Ascending aorta (tissue), 2 donors: Measurements from ENCODE around the gene CCDC142. TPM values are rescaled to one million over a fixed set of nuclear protein-coding genes. Genes with fewer than 3 reads are reported as not detected.
A peak's percentile ranks its signal among the peaks of the same experiment; 100 is the strongest.
"Not testable (repeated sequence)": the region's sequence is repeated elsewhere in the genome, so short reads cannot be mapped to it uniquely, and the experiment has no call there.

Experiments
- DNase-seq, 2 donors: peaks; one replicate each; pipeline ENCODE4 v3.0.0-alpha.2; 2019; ENCODE audit warnings: low spot score in 2 of 2
- H3K27ac ChIP-seq, 2 donors: fragments of 200-600 bp; sonication (generic); one replicate each; pipeline ENCODE4 v1.5.1; 2016 to 2017; ENCODE audit warnings: mild to moderate bottlenecking in 1 of 2
- H3K27me3 ChIP-seq: fragments of 200-600 bp; sonication (generic); one replicate; pipeline ENCODE4 v1.5.1; 2017
- H3K36me3 ChIP-seq, 2 donors: fragments of 200-600 bp; sonication (generic); one replicate each; pipeline ENCODE4 v1.5.1; 2016
- H3K4me1 ChIP-seq, 2 donors: fragments of 200-600 bp; sonication (generic); one replicate each; pipeline ENCODE4 v1.5.1; 2016 to 2017; ENCODE audit warnings: mild to moderate bottlenecking in 1 of 2
- H3K4me3 ChIP-seq, 2 donors: fragments of 200-600 bp; sonication (generic); one replicate each; pipeline ENCODE4 v1.5.1; 2016 to 2017; ENCODE audit warnings: mild to moderate bottlenecking in 1 of 2
- H3K9me3 ChIP-seq, 2 donors: fragments of 200-600 bp; sonication (generic); one replicate each; pipeline ENCODE4 v1.5.1; 2016
- intact Hi-C: fragments of 100-400 bp; cut with DNase I; formaldehyde crosslinking; loops from one replicate; pipeline ENCODE4 v1.15.1; 2023
- total RNA-seq: library from RNA; depleted of rRNA; stranded (reverse); fragments of >200 nt; gene quantifications from one replicate; pipeline ENCODE4 v1.1.0, GENCODE V29; 2016
- TF ChIP-seq, protein P1 (sequence below), 3 experiments: fragments of 200-600 bp in 2 of 3; fragments of 450-650 bp in 1 of 3; sonication (generic) in 2 of 3; IDR thresholded peaks; one replicate each; pipeline ENCODE4 v1.5.1; 2016 to 2019; ENCODE audit warnings: antibody characterized with exemption in 3 of 3, mild to moderate bottlenecking in 1 of 3, moderate library complexity in 1 of 3

CCDC142 gene
- total RNA-seq, 1 donor from 2014 or later = 16.5 TPM

DNA sequence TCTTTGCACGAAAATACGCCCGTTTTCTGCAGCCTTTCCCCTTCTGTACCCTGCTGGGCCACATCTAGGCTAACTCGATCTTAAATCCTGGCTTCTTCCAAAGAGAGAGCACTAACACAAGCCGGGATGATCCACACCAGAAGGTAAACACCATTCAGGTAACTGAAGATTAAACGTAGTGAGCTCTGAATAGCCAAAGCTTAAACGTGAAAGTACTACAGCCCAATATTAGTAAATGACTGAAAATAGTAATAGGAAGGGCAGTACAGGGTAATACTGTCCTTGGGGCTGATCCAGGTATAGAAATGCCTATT, 9.9 kb downstream of the CCDC142 start:
- intact Hi-C loops = loop anchor here (1.0 to 2.0 kb wide), 2 partner anchors 9 to 14 kb away; partner anchors contain the start of genes CCDC142 and WBP1
- Histone ChIP-seq H3K27me3 (no peaks in the 10 kb centered on the region), H3K4me3 (peak overlapping the region; percentile 63 to 81), H3K27ac (peak overlapping the region; percentile 88 to 95), H3K36me3 (peaks cover 22 to 32% of the 10 kb centered on the region in 2 donors), H3K4me1 (peaks cover 10 to 14% of the 10 kb centered on the region in 2 donors), H3K9me3 (no peaks in the 10 kb centered on the region)
- DNase-seq = no peak
- TF ChIP-seq, protein P1, sequence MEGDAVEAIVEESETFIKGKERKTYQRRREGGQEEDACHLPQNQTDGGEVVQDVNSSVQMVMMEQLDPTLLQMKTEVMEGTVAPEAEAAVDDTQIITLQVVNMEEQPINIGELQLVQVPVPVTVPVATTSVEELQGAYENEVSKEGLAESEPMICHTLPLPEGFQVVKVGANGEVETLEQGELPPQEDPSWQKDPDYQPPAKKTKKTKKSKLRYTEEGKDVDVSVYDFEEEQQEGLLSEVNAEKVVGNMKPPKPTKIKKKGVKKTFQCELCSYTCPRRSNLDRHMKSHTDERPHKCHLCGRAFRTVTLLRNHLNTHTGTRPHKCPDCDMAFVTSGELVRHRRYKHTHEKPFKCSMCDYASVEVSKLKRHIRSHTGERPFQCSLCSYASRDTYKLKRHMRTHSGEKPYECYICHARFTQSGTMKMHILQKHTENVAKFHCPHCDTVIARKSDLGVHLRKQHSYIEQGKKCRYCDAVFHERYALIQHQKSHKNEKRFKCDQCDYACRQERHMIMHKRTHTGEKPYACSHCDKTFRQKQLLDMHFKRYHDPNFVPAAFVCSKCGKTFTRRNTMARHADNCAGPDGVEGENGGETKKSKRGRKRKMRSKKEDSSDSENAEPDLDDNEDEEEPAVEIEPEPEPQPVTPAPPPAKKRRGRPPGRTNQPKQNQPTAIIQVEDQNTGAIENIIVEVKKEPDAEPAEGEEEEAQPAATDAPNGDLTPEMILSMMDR (IDR thresholded peaks at IDR 0.05) = no peak

DNA sequence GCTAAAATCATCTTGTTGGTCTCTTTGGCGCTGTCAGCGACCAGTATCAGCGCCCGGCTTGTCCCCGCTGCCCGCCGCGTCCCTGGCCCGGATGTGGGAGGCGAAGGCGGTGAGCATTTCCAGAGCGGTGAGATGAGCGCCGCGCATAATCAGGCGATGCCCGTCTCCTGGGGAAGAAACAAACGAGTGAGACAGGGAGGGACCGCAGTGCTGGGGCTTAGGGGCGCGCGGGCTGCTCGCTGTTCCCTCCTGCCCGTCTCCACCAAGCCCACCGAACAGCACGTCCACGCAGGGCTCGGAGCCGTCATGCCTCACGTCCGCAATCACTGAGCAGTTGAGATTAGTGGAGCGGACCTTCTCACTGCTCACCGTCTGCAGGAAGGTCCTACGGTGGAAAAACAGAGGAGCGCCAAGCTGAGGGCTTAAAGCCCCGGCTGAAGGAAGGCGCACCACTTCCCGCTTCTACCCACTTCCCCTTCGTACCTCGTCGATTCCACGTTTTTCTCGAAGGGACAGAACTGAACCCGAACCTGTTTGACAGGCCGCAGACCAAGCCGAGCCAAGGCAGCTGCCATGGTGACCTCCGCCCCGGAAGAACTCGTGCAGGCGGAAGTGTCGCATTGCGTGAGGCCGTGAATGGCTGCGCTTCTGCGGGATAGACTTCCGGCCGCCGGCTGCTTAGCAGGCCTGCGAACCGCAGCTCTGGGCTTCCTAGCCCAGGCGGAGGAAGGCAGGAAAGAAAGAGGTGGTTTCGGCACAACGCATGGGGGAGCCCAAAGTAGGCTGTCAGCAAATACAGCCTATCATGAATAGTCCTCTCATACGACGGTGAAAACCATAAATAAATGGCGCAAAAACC, 10.5 kb downstream of the CCDC142 start, which contains the start of gene MRPL53:
TSS of gene MRPL53 (minus strand) at position 595 of the 859 bp plus-strand sequence. CDS start at position 575, 20 bp downstream.
- TF ChIP-seq, protein P1 (IDR thresholded peaks at IDR 0.05) = no peak
- no peaks in the 10 kb centered on the region for H3K27me3 ChIP-seq
- peak; percentile 70 to 96 for DNase-seq
- peaks cover 10 to 14% of the 10 kb centered on the region in 2 donors for H3K4me1 ChIP-seq
- peak within 1 kb of the TSS; percentile 63 to 81 for H3K4me3 ChIP-seq
- no peaks in the 10 kb centered on the region for H3K9me3 ChIP-seq
- peak within 1 kb of the TSS; percentile 88 to 95 for H3K27ac ChIP-seq
- H3K36me3 ChIP-seq = peaks cover 17 to 28% of the 10 kb centered on the region in 2 donors
- intact Hi-C loops = loop anchor here (1.0 to 2.0 kb wide), 2 partner anchors 10 to 14 kb away; partner anchors contain the start of genes CCDC142 and WBP1

DNA sequence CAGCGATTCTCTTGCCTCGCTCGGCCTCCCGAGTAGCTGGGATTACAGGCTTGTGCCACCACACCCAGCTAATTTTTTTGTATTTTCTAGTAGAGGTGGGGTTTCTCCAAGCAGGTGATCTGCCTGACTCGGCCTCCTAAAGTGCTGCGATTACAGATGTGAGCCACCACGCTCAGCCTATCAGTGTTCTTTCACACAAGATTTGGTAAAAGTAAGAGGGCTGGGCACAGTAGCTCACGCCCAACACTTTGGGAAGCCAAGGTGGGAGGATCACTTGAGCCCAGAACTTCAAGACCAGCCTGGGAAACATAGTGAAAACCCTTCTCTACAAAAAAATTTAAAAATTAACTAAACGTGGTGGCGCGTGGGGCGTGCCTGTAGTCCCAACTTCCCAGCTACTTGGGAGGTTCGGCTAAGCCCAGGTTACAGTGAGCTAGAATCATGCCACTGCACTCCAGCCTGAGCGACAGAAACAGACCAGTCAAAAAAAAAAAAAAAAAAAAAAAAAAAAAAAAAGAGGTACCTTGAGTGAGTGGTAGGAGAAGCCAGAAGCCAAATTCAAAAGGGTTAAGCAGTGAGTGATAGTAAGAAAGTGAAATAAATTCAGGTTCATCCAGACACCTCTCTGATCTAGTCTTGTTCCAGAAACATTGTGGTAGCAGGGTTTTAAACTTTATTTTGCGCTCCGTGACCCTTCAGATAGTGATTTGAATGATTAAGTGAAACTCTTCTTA, 11.3 kb downstream of the CCDC142 start:
- Histone ChIP-seq H3K36me3 (peaks cover 17 to 22% of the 10 kb centered on the region in 2 donors), H3K4me3 (peak overlapping the region; percentile 63 to 81), H3K4me1 (peaks cover 10 to 14% of the 10 kb centered on the region in 2 donors), H3K27ac (peak overlapping the region; percentile 88 to 95), H3K9me3 (no peaks in the 10 kb centered on the region), H3K27me3 (no peaks in the 10 kb centered on the region)
- no peak for DNase-seq
- intact Hi-C loops = loop anchor here (1.0 to 2.0 kb wide), 2 partner anchors 11 to 13 kb away; partner anchors contain the start of genes CCDC142 and WBP1
- TF ChIP-seq, protein P1 (IDR thresholded peaks at IDR 0.05) = no peak

DNA sequence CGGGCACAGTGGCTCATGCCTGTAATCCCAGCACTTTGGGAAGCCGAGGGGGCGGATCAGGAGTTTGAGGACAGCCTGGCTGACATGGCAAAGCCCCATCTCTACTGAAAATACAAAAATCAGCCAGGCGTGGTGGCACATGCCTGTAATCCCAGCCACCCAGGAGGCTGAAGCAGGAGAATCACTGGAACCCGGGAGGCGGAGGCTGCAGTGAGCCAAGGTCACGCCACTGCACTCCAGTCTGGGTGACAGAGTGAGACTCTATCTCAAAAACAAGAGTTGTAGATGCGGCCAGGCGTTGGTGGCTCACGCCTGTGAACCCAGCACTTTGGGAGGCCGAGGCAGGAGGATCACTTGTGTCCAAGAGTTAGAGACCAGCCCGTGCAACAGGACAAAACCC, 12.1 kb downstream of the CCDC142 start:
- H3K27ac ChIP-seq, H3K9me3 ChIP-seq, DNase-seq, intact Hi-C loops, H3K4me3 ChIP-seq, H3K27me3 ChIP-seq: not testable (repeated sequence)
- H3K4me1 ChIP-seq = peaks cover 10 to 18% of the 10 kb centered on the region in 2 donors
- peaks cover 17% of the 10 kb centered on the region in 2 donors for H3K36me3 ChIP-seq

DNA sequence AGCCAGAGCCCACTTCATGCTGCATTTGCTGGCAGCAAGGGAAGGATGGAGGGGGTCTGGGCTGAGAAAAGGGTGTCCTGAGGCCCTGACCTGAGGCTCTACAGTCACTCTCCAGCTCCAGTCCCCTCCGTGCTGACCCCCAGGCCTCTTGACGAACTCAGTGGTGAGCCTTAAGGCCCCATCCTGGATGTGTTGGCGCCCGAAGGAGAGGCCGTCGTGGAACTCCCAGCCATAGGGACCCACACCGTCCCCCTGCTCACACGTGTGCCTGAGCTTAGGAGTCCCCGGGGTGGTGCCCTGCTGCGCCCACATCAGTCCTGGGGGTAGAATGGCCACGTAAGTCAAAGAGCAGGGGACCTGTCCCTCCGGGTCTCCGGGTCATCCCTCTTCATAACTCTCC, 18.4 kb downstream of the CCDC142 start:
- TF ChIP-seq, protein P1 (IDR thresholded peaks at IDR 0.05) = no peak
- intact Hi-C loops = no loop called here
- Histone ChIP-seq H3K4me1 (peaks cover 8 to 11% of the 10 kb centered on the region in 2 donors), H3K36me3 (peaks cover 8 to 21% of the 10 kb centered on the region in 2 donors), H3K27ac (peak overlapping the region; percentile 81 to 85), H3K9me3 (no peaks in the 10 kb centered on the region), H3K4me3 (peak overlapping the region; percentile 89 to 97), H3K27me3 (no peaks in the 10 kb centered on the region)
- no peak for DNase-seq
